HG02623 (cell line): ENCODE data around the gene NPPA.
"Not testable (repeated sequence)": the region's sequence is repeated elsewhere in the genome, so short reads cannot be mapped to it uniquely, and the experiment has no call there.

Experiments
- ATAC-seq: cut with Tn5 transposase; IDR thresholded peaks from one replicate; pipeline ENCODE4 v1.9.1; 2021; ENCODE audit warnings: moderate library complexity; ENCODE audit not compliant: unreplicated experiment

NPPA gene

GRCh38 chr1:11817192-11817591, 30.4 kb downstream of the NPPA start:
- ATAC-seq = no peak

- no peak for ATAC-seq
These were observed 34.6 kb downstream of the NPPA start for GRCh38 chr1:11813021-11813420.

GRCh38 chr1:11807133-11807532, 40.5 kb downstream of the NPPA start:
- ATAC-seq = no peak

DNA sequence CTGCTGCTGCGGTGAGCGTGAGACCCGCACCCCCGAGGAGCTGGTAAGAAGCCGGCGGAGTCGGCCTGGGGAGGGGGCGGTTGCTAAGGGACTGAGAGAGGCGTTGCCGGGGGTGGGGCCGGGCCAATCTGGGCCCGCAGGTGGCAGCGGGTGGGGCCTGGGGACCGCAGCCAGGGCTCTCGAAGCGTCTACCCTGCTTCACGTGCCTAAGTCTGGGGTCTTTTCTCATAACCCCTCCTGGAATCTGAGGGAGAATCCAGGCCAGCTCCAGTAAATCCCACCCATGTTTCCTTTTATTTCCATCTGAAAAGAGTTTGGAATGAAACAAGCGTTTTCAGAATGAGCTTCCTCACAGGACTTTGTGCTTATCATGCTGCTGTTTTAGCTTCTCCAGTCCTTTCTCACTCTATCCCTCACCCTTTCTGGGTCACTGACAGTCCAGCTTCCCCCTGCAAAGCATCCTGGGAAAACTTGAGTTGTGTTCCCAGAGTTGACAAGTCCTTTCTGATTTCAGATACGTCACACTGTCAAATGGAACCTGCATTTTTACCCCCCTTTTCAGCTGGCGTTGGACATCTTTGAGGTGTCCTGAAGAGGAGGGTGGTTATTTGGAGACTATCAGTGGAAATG, 41.2 kb downstream of the NPPA start:
- ATAC-seq = peak; percentile 29

GRCh38 chr1:11805422-11806306, 41.9 kb downstream of the NPPA start, which contains the start of the genes CLCN6 and MTHFR:
Gene CLCN6 (plus strand): TSS chr1:11806191. CDS start chr1:11806263, 72 bp downstream.
Gene MTHFR (minus strand): TSS chr1:11805964. CDS start chr1:11803116, 2,848 bp downstream.
- ATAC-seq = peak; percentile 84

- ATAC-seq = no peak
These were observed 42.7 kb downstream of the NPPA start for GRCh38 chr1:11804666-11805421.

GRCh38 chr1:11803924-11804665, 43.5 kb downstream of the NPPA start:
- not testable (repeated sequence) for ATAC-seq

DNA sequence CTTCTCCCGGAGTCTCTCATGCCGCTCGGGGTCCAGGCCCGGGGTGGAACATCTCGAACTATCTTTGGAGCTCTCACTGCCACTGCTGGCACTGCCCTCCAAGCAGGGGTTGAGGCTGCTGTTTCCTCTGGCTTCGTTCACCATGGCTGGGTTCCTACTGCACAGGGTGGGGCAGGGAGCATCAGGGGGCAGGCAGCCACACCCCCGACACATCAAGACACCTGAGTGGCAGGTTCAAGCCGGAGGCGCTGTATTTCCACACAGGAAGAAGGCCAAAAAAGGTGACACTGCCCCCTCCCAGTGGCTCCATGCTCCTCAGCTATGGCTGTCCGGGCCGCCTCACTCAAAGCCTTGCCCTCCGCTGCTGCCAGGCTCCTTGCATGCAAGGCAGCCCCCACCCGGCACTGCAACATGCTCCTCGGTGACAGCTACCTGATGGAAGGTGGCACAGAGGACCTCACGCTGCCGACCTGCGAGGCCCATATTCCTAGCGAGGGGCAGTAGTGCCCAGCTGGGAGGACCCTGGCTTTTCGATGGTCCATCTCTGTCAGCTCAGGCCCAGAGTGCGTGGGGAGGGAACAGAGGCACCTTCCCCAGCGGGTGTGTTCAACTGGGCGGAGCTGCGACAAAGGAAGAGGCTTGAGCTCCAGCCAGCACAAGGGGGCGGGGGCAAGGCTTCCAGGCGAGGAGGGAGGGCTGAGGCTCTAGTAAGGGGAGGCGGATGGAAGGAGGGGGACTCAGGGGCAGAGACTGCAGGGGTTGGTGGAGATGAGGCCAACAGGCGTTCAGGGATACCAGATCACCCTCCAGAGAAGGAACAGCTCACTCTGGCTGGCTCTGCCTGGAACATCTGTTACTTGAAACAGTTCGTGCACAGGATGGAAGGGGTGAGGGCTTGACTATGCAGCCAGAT, 44.4 kb downstream of the NPPA start:
- no peak for ATAC-seq

GRCh38 chr1:11802616-11802972, 45.0 kb downstream of the NPPA start:
- no peak for ATAC-seq

GRCh38 chr1:11800756-11801433, 46.7 kb downstream of the NPPA start:
- no peak for ATAC-seq

GRCh38 chr1:11800391-11800755, 47.2 kb downstream of the NPPA start:
- ATAC-seq = no peak

GRCh38 chr1:11799896-11800295, 47.7 kb downstream of the NPPA start:
- ATAC-seq = no peak

DNA sequence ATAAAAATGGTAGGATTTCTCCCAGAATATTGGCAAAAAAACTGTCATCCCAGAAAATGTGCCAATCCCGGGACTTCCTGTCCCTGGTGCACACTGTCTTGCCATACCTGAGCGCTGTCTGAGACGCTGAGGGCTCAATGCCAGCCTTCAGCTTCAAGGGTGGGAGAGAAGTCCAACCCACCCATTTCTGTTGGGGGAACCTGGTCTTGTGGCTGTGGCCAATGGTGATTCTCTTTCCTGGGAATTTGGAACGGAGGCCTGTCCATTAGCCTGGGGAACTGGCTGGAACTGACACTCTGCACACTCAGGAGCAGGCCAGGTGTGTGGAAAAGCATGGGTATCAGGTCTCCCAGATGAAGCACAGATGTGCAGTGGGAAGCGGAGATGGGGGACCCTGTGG, 48.5 kb downstream of the NPPA start:
- ATAC-seq = no peak

DNA sequence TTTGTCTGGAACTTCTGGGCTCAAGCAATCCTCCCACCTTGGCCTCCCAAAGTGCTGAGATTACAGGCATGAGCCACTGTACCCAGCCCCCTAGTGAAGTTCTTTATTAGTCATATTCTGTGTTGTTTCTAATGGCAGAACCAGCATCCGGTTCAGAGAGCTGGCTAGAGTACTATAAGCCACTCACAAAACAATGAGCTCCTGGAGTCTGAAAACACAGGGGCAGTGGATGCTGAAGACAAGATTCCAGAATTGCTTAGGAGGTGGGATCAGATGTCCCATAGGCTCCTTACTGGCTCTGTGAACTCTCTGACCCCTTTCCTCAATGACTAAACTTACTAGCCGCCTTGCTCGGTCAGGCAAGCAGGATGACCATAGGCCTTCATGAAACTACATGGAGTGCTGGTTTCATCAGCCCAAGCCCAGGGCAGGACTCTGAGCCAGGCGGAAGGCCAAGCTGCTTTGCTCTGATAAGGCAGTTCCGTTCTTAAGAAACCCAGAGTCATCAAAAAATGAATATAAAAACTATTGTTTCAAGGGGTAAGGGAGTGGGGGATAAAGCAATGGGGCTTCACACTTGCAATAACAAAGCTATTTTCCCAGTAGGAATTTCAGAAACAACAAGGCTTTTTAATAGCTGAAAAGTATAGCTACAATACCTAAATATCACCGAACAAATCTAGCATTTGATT, 49.9 kb downstream of the NPPA start:
- no peak for ATAC-seq

DNA sequence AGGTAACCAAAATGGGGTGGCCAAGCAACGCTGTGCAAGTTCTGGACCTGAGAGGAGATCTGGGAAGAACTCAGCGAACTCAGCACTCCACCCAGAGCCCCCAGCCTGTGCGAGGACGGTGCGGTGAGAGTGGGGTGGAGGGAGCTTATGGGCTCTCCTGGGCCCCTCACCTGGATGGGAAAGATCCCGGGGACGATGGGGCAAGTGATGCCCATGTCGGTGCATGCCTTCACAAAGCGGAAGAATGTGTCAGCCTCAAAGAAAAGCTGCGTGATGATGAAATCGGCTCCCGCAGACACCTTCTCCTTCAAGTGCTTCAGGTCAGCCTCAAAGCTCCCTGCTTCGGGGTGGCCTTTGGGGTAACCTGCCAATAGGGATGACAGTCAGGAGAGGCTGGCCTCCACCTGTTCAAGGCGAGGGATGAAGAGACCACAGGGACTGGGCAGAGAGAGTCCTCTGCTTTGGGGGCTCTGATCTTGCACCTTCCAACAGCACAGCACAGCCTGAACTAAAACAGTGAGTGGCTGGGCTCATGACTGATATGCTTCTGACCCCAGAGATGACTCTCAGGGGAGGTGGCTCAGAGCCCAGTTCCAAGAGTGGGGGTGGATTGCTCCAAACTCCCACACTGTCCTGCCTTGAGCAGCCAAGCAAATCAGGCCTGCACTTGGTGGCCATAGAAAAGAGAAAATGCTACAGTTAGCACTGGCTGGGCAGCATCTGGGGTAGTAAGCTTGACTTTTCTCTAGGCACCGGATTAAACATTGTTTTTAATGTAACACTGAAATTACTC, 51.4 kb downstream of the NPPA start:
- ATAC-seq = no peak
